Glutamatergic neuron (in vitro differentiated cells): ENCODE results near the gene IL22RA1. TPM values are rescaled to one million over a fixed set of nuclear protein-coding genes. Genes with fewer than 3 reads are reported as not detected.

Experiments used
- DNase-seq: peaks from one replicate; pipeline ENCODE4 v3.0.0; 2022
- H3K27ac Mint-ChIP-seq: one replicate; pipeline ENCODE4 v1.8.0; 2020; ENCODE audit warnings: mild to moderate bottlenecking, mixed read lengths, inconsistent platforms; ENCODE audit not compliant: unreplicated experiment
- H3K27me3 Mint-ChIP-seq: one replicate; pipeline ENCODE4 v1.8.0; 2020; ENCODE audit warnings: mild to moderate bottlenecking, moderate library complexity, mixed read lengths, inconsistent platforms; ENCODE audit not compliant: unreplicated experiment
- H3K36me3 Mint-ChIP-seq: one replicate; pipeline ENCODE4 v1.8.0; 2020; ENCODE audit warnings: mild to moderate bottlenecking, mixed read lengths, inconsistent platforms; ENCODE audit not compliant: unreplicated experiment
- H3K4me1 Mint-ChIP-seq: one replicate; pipeline ENCODE4 v1.8.0; 2020; ENCODE audit warnings: mild to moderate bottlenecking, low read depth, mixed read lengths, inconsistent platforms; ENCODE audit not compliant: unreplicated experiment
- H3K4me3 Mint-ChIP-seq: one replicate; pipeline ENCODE4 v1.8.0; 2020; ENCODE audit warnings: mild to moderate bottlenecking, mixed read lengths, inconsistent platforms; ENCODE audit not compliant: unreplicated experiment
- H3K9me3 Mint-ChIP-seq: one replicate; pipeline ENCODE4 v1.8.0; 2020; ENCODE audit warnings: mild to moderate bottlenecking, moderate library complexity, mixed read lengths, inconsistent platforms; ENCODE audit not compliant: unreplicated experiment
- CTCF ChIP-seq: fragments of 200-600 bp; sonication (generic); IDR thresholded peaks from one replicate; pipeline ENCODE4 v1.5.0; 2021; ENCODE audit not compliant: partially characterized antibody, unreplicated experiment
- total RNA-seq: library from RNA; stranded (reverse); fragmentation: NEBNext Ultra II Directional; extraction: Animal tissue kit (Norgen Biotek cat#: 25700); gene quantifications from one replicate; pipeline ENCODE4 v1.2.1, GENCODE V29; 2021; ENCODE audit not compliant: unreplicated experiment

IL22RA1 gene
- total RNA-seq, 1 donor from 2014 or later = not detected

- no peak for DNase-seq
- H3K4me3 Mint-ChIP-seq = no peak overlapping the region
- no peak overlapping the region for H3K27ac Mint-ChIP-seq
- H3K4me1 Mint-ChIP-seq = no peaks in the 10 kb centered on the region
- peaks cover 2% of the 10 kb centered on the region for H3K27me3 Mint-ChIP-seq
- no peaks in the 10 kb centered on the region for H3K36me3 Mint-ChIP-seq
- TF ChIP-seq CTCF = no peak
- H3K9me3 Mint-ChIP-seq = no peaks in the 10 kb centered on the region
These were observed 25.3 kb upstream of the IL22RA1 start for GRCh38 chr1:24168245-24168644.

- Mint-ChIP-seq H3K36me3 (no peaks in the 10 kb centered on the region), H3K4me1 (peaks cover 3% of the 10 kb centered on the region), H3K9me3 (no peaks in the 10 kb centered on the region), H3K27ac (no peak overlapping the region), H3K27me3 (peaks cover 2% of the 10 kb centered on the region), H3K4me3 (no peak overlapping the region)
- no peak for TF ChIP-seq CTCF
- no peak for DNase-seq
These were observed 24.1 kb upstream of the IL22RA1 start for GRCh38 chr1:24167008-24167407.

- H3K9me3 Mint-ChIP-seq = no peaks in the 10 kb centered on the region
- no peak overlapping the region for H3K4me3 Mint-ChIP-seq
- DNase-seq = no peak
- peaks cover under 1% of the 10 kb centered on the region for H3K27me3 Mint-ChIP-seq
- no peak for TF ChIP-seq CTCF
- no peaks in the 10 kb centered on the region for H3K36me3 Mint-ChIP-seq
- H3K4me1 Mint-ChIP-seq = peaks cover 4% of the 10 kb centered on the region
- H3K27ac Mint-ChIP-seq = no peak overlapping the region
These were observed 22.6 kb upstream of the IL22RA1 start for GRCh38 chr1:24165500-24165899.

GRCh38 chr1:24164004-24164403 lies 21.1 kb upstream of the IL22RA1 start:
- H3K9me3 Mint-ChIP-seq = no peaks in the 10 kb centered on the region
- no peaks in the 10 kb centered on the region for H3K27me3 Mint-ChIP-seq
- H3K36me3 Mint-ChIP-seq = no peaks in the 10 kb centered on the region
- no peak overlapping the region for H3K4me3 Mint-ChIP-seq
- DNase-seq = no peak
- H3K4me1 Mint-ChIP-seq = peaks cover 4% of the 10 kb centered on the region
- H3K27ac Mint-ChIP-seq = no peak overlapping the region
- no peak for TF ChIP-seq CTCF

GRCh38 chr1:24162201-24162600 lies 19.3 kb upstream of the IL22RA1 start:
- H3K4me1 Mint-ChIP-seq = peaks cover 4% of the 10 kb centered on the region
- no peak overlapping the region for H3K27ac Mint-ChIP-seq
- no peak for TF ChIP-seq CTCF
- no peak for DNase-seq
- H3K4me3 Mint-ChIP-seq = no peak overlapping the region
- peaks cover 2% of the 10 kb centered on the region for H3K27me3 Mint-ChIP-seq
- H3K36me3 Mint-ChIP-seq = no peaks in the 10 kb centered on the region
- H3K9me3 Mint-ChIP-seq = peaks cover 2% of the 10 kb centered on the region
